HL-60 (cell line): Measurements from ENCODE around the gene LDB2.

Experiments
- DNase-seq, 2 experiments: peaks; one replicate each; pipeline ENCODE4 v3.0.0-alpha.2; 2010 to 2020; ENCODE audit warnings: low read depth in 1 of 2, low spot score in 1 of 2
- H3K27ac ChIP-seq: fragments of 250-450 bp; sonication (Bioruptor Pico); replicated peaks from 2 replicates; pipeline ENCODE4 v1.5.1; 2020; ENCODE audit warnings: mild to moderate bottlenecking, moderate library complexity
- H3K27me3 ChIP-seq: fragments of 250-450 bp; sonication (Bioruptor Pico); 2 replicates; pipeline ENCODE4 v1.5.1; 2021; ENCODE audit warnings: mild to moderate bottlenecking, moderate library complexity; ENCODE audit not compliant: insufficient read depth, poor library complexity, severe bottlenecking
- H3K4me3 ChIP-seq: replicated peaks from 2 replicates; pipeline ENCODE4 v1.5.1; 2011; ENCODE audit warnings: mild to moderate bottlenecking, control low read depth, low read length; ENCODE audit not compliant: insufficient read depth
- GABPA ChIP-seq: IDR thresholded peaks from 2 replicates; pipeline ENCODE4 v1.6.1; 2012; ENCODE audit warnings: low read depth
- POLR2AphosphoS5 ChIP-seq: IDR thresholded peaks from 2 replicates; pipeline ENCODE4 v1.6.1; 2012; ENCODE audit warnings: low read depth
- REST ChIP-seq: IDR thresholded peaks from 2 replicates; pipeline ENCODE4 v1.6.1; 2012; ENCODE audit warnings: low read depth; ENCODE audit not compliant: insufficient replicate concordance
- SPI1 ChIP-seq: IDR thresholded peaks from 2 replicates; pipeline ENCODE4 v1.6.1; 2012; ENCODE audit warnings: low read depth, mild to moderate bottlenecking, borderline replicate concordance
- TF ChIP-seq, protein P1 (sequence below): IDR thresholded peaks from one replicate; pipeline ENCODE4 v1.5.1; 2011; ENCODE audit warnings: low read length, control low read depth, inconsistent platforms; ENCODE audit not compliant: insufficient read depth

Gene LDB2

GRCh38 chr4:16692961-16693506 lies 205.4 kb downstream of the LDB2 start:
- TF ChIP-seq, protein P1, sequence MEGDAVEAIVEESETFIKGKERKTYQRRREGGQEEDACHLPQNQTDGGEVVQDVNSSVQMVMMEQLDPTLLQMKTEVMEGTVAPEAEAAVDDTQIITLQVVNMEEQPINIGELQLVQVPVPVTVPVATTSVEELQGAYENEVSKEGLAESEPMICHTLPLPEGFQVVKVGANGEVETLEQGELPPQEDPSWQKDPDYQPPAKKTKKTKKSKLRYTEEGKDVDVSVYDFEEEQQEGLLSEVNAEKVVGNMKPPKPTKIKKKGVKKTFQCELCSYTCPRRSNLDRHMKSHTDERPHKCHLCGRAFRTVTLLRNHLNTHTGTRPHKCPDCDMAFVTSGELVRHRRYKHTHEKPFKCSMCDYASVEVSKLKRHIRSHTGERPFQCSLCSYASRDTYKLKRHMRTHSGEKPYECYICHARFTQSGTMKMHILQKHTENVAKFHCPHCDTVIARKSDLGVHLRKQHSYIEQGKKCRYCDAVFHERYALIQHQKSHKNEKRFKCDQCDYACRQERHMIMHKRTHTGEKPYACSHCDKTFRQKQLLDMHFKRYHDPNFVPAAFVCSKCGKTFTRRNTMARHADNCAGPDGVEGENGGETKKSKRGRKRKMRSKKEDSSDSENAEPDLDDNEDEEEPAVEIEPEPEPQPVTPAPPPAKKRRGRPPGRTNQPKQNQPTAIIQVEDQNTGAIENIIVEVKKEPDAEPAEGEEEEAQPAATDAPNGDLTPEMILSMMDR, result no peak
- TF ChIP-seq REST (no peak), GABPA (no peak), POLR2AphosphoS5 (no peak), SPI1 (no peak)

DNA sequence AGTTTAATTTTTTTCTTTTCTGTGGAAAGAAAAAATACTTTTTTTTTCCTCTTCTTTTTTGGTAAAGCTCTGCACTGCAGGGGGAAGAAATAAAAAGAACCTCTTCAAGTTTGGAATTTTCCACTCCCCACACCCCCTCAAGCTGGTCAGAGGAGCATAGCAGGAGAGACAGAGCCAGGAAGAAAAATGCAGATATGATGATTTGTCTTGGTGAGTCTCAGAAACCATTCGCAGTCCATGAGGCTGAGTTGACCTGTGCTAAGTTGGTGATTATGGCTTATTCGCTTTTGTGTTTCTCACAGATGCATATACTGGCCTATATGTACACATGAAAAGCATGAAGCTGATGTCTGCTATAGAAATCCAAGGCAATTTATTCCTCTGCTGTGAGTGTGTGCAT lies 205.9 kb downstream of the LDB2 start:
- Histone ChIP-seq H3K4me3 (no peak overlapping the region), H3K27ac (no peak overlapping the region), H3K27me3 (no peaks in the 10 kb centered on the region)
- TF ChIP-seq GABPA (no peak), REST (no peak), SPI1 (no peak), POLR2AphosphoS5 (no peak)
- TF ChIP-seq, protein P1, result no peak
- no peak for DNase-seq

More at GRCh38 chr4:16692961-16693506, 205.4 kb downstream of the LDB2 start:
- no peak overlapping the region for H3K27ac ChIP-seq
- DNase-seq, result no peak
- no peaks in the 10 kb centered on the region for H3K27me3 ChIP-seq
- no peak overlapping the region for H3K4me3 ChIP-seq

DNA sequence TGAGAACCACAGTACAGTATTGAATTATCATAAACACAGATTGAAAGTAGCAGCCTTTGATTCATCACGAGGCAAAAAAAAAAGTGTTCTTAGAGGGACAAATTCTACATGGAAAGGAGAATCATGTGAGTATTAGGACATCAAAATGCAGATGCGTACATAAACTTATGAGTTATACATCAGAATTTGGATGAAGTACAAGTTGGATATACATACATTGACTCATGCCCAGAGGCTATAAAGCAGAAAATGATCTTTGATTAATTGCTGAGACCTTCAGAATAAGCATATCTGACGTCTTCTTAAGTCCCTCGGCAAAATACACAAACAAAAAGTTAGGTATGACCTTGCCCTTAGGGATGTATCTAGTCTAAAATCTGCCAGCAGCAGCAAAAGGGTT lies 206.4 kb downstream of the LDB2 start:
- no peaks in the 10 kb centered on the region for H3K27me3 ChIP-seq
- no peak for DNase-seq
- no peak for TF ChIP-seq GABPA
- H3K27ac ChIP-seq, result no peak overlapping the region
- H3K4me3 ChIP-seq, result no peak overlapping the region

GRCh38 chr4:16691450-16691849 lies 207.0 kb downstream of the LDB2 start:
- TF ChIP-seq GABPA (no peak), REST (no peak), POLR2AphosphoS5 (no peak), SPI1 (no peak)
- TF ChIP-seq, protein P1, result no peak
- no peak for DNase-seq
- no peak overlapping the region for H3K4me3 ChIP-seq
- H3K27ac ChIP-seq, result no peak overlapping the region
- no peaks in the 10 kb centered on the region for H3K27me3 ChIP-seq
